ENCODE results near the gene FBN3.

FBN3 gene

DNA sequence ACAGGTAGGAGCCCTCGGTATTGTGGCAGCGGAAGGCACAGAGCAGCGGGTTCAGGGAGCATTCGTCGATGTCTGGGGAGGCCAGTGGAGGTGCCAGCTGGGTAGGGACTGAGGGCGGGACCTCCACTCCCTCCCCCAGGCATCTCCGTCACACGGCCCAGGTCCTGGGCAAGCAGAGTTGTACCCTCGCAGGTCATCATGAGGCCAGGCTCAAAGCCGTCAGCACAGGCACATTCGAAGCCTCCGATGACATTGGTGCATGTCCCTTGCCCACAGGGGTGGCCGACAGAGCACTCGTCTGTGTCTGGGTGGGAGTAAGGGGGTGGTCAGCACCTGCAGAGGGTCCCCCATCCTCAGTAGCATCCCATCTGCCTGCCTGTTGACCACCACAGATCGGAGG is 61.5 kb downstream of the FBN3 start:
- no peak for DNase-seq

DNA sequence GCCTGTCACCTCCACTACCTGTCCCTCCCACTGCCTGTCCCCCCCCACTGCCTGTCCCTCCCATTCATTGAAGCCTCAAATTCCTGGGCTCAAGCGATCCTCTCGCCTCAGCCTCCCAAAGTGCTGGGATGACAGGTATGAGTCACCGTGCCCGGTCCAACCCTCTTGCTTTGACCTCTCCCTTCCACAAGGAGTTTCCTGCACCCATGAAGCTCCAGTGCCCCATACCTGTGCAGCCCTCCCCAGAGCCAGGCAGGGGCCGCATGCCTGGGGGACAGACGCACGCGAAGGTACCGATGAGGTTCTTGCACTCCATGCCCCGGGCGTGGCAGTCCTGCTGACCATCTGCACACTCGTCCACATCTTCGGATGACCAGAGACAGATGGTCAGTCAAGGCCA is 62.5 kb downstream of the FBN3 start:
- DNase-seq = no peak

DNA sequence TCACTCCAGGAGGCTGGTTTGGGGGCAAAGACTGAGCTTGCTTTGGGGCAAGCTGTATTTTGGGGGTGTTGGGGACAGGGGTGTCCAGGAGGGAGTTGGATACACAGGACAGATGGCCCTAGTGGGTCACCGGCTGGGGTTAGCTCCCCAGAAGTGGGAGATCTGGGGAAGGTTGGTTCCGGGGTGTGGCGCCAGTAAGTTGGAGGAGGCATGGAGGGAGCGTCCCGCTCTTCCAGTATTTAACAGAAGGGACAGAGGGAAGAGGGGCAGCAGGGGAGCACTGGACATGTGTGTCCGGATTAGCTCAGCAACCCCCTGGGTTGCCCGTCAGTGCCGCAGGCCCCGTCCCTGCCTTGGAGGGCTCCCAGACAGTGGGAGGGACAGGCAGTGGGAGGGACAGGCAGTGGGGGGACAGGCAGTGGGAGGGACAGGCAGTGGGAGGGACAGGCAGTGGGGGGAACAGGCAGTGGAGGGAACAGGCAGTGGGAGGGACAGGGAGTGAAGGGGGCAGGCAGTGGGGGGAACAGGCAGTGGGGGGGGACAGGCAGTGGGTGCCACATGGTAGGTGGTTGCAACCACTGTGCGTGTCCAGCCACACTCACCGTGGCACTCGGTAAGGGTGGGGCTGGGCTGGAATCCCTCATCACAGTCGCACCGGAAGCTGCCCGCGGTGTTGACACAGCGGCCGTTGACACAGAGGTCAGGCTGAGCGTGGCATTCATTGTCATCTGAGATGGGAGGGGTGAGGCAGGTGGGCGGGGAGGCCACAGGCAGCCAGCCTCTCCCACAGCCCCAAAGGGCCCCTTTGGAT is 63.6 kb downstream of the FBN3 start:
- DNase-seq = no peak

DNA sequence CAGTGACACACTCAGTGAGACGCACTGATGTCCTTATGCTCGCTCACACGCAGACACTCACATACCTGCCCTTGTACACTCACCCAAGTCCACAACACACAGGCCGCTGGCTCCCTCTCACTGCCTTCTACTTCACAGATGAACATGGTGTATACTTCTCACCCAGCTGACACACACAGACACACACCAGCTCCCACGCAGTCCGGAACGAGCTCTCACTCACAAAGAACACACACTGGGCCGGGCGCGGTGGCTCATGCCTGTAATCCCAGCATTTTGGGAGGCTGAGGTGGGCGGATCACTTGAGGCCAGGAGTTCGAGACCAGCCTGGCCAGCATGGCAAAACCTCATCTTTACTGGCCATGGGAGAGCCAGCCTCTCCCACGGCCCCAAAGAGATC is 65.2 kb downstream of the FBN3 start:
- no peak for DNase-seq

DNA sequence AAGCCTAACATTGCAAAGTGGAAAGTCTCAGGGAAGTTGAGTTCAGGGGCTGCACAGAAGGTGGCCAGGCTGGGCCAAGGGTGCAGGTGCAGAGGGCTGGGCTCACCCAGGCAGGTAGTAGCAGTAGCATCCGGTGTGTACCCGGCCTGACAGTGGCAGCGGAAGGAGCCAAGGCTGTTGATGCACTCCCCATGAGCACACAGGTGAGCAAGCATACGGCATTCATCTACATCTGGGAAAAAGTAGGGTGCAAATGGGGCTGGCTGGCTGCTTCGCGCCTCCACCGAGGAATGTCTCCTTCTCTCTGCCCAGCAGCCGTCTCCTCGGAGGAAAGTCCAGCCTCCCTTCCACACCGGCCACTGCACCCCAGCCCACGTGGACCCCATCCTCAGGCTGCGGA is 66.3 kb downstream of the FBN3 start:
- no peak for DNase-seq

DNA sequence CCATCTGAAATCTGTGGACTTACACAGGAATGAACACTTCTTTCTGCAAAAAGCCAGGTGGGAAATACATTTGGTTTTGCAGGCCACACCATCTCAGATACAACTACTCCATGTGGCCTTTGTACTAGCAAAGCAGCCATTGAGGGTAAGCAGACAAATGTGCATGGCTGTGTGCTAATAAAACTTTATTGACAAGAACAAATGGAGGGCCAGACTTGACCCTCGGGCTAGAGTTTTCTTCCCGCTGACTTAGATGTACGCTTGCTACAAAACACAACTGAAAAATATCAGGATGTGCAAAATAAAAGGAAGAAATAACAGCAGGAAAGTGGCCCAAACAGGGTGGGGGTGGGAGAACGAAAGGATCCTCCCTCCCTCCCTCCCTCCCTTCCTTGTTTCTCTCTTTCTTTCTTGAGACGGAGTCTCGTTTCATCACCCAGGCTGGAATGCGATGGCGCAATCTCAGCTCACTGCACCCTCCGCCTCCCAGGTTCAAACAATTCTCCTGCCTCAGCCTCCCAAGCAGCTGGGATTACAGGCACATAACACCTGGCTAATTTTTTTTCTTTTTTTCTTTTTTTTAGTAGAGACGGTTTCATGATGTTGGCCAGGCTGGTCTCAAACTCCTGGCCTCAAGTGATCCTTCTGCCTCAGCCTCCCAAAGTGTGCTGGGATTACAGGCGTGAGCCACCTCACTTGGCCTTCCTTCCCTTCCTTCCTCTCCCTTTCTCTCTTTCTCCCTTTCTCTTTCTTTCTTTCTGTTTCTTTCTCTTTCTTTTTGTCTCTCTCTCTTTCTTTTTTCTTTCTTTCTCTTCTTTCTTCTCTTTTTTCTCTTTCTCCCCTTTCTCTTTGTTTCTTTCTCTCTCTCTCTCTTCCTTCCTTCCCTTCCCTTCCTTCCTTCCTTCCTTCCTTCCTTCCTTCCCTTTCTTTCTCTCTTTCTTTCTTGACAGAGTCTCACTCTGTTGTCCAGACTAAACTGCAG is 67.5 kb downstream of the FBN3 start:
- no peak for DNase-seq

DNA sequence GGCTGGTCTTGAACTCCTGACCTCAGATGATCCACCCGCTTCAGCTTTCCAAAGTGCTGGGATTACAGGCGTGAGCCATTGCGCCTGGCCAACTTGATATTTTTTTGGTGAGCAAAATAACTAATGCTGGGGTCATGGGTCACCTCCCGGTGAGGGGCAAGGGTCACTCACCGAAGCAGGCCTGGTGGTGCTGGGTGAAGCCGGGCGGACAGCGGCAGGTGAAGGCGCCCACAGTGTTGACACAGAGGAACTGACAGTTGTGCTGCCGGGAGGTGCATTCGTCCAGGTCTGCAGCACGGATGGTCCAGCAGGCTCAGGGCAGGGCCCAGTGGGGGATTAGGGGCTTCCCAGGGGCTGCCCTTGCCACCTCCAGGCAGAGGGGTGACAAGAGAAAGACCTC is 68.6 kb downstream of the FBN3 start:
- DNase-seq = no peak

DNA sequence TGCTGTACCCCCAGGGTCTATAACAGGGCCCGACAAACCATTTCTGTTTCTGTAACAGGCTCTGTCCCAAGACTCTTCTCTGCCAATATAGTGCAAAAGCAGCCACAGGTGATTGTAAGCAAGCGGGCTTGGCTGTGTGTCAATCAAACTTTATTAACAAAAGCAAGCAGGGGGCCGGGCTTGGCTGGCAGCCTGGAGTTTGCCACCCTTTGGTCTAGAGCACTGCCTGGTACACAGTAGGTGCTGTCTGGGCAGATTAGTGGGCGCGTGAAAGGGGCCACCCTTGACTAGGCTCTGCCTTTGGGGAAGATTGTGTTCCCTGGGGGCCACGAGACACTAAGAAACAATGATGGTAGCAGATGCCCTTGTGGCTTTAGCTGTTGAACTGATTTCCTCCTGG is 69.4 kb downstream of the FBN3 start:
- no peak for DNase-seq

DNA sequence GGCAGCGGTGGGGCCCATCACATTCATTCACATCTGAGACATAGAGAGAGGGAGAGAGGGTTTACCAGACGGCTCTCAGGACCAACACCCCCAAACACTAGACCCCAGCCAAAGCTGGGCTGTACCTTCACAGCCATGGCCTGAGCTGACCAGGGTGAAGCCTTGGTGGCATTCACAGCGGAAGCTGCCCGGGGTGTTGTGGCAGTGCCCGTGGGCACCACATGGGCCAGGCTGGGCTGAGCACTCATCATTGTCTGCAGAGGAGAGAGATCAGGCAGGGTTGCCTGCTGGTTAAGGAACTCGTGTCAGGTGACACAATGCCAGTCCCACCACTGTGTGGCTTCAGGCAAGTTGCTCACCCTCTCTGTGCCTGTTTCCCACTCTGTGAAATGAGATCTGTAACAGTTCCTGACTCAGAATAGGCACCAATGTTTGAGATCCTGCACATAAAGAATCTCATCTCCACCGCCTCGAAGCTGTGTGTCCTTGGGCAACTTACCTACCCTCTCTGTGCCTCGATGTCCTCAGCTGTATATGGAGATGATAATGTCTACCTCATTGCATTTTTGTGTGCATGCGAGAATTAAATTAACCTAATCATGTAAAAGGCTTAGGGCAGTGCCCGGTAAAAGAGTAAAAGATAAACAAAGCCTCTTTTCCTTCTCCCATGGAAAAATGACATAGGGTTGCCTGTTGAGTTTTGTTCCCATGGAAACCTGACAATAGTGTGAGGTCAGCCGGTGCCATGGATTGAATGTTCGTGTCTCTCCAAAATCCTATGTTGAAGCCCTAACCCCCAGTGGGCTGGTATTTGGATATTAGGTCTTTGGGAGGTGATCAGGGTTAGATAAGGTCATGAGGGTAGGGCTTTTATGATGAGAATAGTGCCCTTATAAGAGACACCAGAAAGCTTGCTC is 74.0 kb downstream of the FBN3 start:
- DNase-seq = no peak

DNA sequence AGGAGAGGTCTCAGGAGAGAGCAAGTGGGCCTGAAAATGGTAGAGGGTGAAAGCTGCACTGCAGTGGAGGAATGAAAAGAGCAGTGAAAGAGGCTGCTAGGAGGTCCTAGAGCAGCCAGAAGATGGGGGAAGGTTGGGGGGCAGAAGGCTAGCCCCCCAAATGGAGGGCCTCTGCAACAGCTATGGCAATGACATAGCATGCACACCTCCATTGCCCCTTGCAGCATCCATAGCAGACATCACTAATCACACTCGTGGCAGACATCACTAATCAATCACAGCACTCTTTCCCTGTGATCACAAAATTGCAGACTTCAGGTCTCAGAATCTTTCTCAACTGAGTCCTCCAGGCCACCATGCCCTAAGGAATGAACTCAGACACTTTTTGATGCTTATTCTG is 74.9 kb downstream of the FBN3 start:
- DNase-seq = no peak

DNA sequence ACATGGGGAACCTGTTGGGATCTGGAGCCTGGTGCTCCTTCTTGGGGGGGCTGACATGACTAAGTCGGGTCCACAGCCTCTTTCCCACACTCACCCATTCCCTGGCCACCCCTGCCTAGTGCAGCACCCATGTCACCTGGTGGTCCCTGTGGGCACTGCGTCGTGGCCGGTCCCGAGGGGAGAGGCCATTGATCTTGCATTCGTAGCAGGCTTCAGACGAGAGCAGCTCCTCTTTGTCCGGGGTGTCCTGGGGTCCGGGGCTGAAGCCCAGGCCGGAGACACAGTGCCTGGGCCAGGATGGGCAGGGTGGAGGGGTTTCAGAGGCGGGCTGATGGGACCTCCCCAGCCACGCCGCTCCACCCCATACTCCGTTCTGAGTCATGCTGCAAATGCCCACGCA is 77.5 kb downstream of the FBN3 start:
- DNase-seq = no peak

DNA sequence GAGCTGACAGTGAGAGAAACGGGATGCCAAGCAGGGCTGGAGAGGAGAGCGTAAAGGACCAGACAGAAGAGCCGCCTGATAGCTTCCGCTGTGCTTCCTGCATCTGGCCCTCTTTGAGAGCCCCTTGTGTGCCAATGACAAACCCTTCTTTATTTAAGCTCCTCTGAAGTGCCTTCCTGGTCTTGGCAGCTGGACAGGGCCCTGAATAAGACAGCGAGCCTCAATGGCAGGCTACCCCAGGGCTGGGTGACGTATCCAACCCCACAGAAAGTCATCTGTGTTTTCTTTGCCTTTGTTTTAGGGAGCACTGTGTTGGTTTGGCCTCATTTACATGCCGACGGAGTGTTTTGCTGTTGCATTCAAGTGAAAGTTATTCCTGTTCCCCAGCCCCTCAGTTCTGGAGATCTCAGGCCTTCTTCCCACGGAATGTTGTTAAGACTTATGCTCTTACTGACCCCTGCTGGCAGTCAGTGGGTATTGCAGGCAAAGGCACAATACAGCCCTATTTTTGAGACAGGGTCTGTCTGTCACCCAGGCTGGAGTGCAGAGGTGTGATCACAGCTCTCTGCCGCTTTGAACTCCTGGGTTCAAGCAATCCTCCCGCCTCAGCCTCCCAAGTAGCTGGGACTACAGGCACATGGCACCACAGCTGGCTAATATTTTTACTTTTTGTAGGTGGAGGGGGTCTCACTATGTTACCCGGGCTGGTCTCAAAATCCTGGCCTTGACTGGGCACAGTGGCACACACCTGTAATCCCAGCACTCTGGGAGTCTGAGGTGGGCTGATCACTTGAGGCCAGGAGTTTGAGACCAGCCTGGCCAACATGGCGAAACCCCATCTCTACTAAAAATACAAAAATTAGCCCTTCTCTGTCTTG is 80.1 kb downstream of the FBN3 start:
- no peak for DNase-seq

DNA sequence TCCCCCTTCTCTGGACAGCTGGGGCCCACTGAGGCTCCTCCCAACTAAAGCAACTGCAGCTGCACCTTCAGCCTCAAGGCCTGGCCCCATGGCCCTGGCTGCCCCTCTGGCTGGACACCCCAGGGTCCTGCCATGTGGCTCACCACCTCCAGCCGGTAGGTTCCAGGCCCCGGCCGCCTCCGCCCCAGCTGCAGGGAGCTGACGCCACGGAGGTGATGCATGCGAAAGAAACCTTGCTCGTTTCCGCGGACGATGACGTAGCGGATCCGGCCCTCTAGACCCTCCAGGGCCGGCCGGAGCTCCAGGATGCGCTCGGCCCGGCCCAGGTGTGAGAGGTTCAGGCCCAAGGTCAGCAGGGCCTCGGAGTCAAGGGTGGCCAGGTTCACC is 83.5 kb downstream of the FBN3 start:
- no peak for DNase-seq

DNA sequence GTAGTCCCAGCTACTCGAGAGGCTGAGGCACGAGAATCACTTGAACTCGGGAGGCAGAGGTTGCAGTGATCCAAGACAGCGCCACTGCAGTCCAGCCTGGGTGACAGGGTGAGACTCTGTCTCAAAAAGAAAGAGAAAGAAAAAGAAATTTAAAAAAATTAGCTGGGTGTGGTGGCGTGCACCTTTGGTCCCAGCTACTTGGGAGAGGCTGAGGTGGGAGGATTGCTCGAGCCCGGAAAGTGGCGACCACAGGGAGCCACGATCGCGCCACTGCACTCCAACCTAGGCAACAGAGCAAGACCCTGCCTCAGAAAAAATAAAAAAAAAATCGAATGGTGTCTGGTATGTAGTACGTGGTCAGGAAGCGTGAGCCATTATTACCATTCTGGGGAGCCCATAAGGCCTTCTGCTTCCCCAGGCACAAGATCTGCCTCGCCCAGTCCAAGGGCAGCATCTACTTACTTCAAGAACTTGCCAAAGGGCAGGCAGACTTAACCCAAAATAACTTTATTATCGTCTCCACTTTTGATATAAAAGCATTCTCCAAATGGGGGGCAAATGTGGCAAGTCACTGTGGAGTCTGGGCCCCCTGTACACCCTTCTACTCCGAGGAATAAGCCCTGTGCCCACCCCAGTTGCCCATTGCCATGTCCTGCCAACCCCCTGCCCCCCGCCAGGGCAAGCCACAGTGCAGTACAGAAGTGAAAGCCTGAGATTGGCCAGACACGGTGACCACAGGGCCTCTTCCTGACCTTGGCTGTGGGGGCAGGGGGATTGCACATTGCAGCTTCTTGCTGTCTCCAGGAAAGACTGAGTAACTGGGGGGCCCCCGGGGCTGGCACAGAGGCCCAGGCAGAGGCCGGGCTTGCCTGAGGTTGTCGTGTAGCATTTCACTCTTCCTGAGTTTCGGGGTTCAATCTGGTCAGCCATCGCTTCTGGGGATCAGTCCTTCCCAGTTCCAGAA is 84.2 kb downstream of the FBN3 start:
- no peak for DNase-seq

DNA sequence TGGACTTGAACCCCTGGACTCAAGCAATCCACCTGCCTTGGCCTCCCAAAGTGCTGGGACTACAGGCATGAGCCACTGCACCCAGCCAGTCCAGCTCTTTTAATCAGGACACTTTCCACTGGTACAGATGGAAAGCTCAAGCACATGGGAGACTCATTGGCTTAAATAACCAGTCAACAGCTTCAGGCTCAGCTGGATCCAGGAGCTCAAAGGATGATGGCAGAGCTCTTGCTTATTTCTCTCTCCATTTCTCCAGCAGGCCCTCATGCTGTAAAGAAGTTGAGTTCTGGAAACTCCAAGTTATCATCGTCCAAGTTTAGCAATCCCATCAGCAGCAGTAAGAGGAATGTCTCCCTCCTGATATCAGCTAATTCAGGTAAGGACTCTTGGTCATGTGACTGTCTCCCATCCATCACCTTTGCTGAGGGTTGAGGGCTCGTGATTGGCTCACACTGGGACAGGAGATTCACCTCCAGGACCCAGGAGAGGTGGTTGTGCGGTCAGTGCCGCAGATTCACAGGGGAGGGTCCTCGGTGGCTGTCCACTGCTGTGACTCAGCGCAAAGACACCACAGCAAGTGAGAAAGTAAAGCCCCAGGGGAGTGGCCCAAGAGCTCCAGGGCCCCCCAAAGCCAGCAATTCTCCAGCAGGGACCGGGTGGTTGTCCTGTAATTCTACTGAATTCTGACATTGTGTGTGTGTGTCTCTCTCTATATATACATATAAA is 91.7 kb downstream of the FBN3 start:
- DNase-seq = no peak

DNA sequence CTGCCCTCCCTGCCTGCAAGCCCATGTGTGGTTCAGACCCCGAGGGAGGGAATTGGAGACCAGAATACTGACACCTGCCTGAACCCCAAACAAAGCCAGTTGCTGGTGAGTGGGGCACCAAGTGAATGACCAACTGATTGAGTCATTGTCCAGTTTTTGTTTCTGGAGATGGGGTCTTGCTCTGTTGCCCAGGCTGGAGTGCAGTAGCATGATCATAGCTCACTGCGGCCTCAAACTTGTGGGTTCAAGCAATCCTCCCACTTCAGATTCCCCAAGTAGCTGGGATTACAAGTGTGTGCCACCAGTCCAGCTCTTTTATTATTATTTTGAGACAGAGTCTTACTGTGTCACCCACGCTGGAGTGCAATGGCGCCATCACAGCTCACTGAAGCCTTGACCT is 92.9 kb downstream of the FBN3 start:
- no peak for DNase-seq

DNA sequence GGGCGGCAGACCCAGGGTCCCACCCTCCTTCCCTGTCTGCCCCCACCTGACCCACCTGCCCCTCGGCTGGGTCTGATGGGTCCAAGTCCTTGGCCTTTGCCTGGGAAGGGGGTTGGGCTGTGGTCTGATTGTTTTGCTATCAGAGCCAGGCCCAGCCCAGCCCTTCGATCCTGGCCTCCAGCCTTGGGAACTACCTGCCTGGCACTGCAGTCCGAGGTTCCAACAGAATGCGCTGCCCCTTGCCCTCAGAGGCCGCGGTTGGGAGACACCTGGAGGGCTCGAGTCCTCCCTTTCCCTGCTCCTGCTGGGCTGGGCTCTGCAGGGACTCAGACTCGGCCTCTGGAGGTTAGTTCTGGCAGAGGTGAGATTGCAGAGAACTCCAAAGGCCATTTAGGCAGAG is 95.2 kb downstream of the FBN3 start:
- no peak for DNase-seq

DNA sequence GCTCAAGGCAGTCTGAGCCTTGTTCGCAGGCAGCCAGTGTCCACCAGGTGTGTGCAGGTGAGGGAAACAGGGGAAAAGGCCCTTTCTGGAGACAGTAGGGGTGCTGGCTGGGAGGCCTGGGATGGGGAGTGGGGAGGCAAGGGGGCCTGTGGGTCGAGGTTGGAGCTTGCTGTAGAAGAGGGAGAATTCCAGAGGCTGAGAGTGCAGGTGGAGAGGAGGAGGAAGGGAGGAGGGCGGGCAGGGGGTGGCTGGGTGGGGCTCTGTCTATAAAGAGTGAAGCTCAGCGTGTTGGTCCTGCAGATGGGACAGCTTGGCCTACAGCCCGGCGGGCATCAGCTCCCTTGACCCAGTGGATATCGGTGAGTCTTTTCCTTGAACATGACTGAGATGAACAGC is 96.9 kb downstream of the FBN3 start, which contains the start of gene CCL25:
CCL25 (plus strand) TSS at position 297 of the 396 bp plus-strand sequence. CDS start 290 bp downstream, outside the sequence.
- DNase-seq = no peak

DNA sequence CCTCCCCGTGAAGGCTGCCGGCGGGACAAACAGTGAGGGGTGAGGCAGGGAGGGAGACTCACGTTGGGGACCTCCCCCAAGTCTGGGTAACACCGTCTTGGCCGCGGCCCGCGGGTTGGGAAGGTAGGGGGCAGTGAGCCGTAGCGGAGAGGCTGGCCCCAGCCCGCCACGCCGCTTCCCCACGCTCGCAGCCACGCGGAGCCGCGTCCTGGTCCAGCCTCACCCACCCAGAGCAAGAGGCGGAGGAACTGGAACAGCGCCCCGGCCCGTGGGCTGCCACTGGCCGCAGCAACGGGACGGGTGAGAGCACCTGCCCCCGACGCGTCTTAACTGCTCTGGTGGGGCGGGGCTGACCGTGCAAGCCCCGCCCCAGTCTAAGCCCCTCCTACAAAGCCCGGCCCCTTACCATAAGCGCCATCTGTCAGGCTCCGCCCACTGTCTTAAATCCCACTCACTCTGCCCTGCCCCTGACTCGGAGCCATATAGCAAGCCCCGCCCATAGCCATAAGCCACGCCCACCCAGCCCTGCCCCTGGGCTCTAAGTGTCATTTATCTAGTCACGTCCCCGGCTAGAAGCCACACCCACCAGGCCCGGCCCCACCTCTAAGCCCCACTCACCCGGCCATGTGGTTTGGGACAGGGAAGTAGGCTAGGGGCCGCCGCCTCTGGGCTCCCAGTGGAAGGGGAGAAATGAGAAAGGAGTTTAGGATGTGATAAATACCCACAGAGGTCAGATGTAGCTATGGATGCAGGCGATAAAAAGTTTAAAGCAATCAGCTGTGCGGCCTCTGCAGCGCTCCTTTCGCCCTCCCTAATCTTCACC is 98.9 kb downstream of the FBN3 start:
- DNase-seq = peak; percentile 89

Measured in right hindlimb (tissue), 1 donor.